ENCODE measurements around the gene NEK5.

GRCh38 chr13:51993713-51994112 lies 135.2 kb downstream of the NEK5 start:
- TF ChIP-seq CTCF (IDR thresholded peaks at IDR 0.05; ENCODE audit: insufficient read depth, low read length, poor library complexity, severe bottlenecking) (no peak), EZH2phosphoT487 (conservative IDR thresholded peaks at IDR 0.05; ENCODE audit: low read length) (no peak)
